Psoas muscle (tissue), 8 donors: Measurements from ENCODE around the gene DIO3. TPM values are rescaled to one million over a fixed set of nuclear protein-coding genes. Genes with fewer than 3 reads are reported as not detected.

ENCODE experiments used
- ATAC-seq, 4 donors: fragments of 200-7000 bp; cut with Tn5 transposase; one replicate each; pipeline ENCODE4 v1.9.1; 2020; ENCODE audit warnings: moderate library complexity in 3 of 4, mild to moderate bottlenecking in 2 of 4
- DNase-seq, 2 donors: peaks; one replicate each; pipeline ENCODE4 v3.0.0-alpha.2; 2020
- H3K27ac ChIP-seq: fragments of 200-600 bp; one replicate; pipeline ENCODE4 v1.8.0; 2022
- H3K27me3 ChIP-seq, 3 donors: fragments of 200-600 bp in 1 of 3; one replicate each; pipeline versions ENCODE4 v1.6.1 to v1.8.0; 2013 to 2022; ENCODE audit warnings: low read length in 2 of 3, mild to moderate bottlenecking in 2 of 3, moderate library complexity in 1 of 3; ENCODE audit not compliant: insufficient read depth in 3 of 3
- H3K36me3 ChIP-seq, 2 donors: fragments of 200-600 bp in 1 of 2; one replicate each; pipeline versions ENCODE4 v1.6.1 to v1.8.0; 2013 to 2022; ENCODE audit warnings: low read depth in 1 of 2, mild to moderate bottlenecking in 1 of 2, moderate library complexity in 1 of 2; ENCODE audit not compliant: insufficient read depth in 1 of 2
- H3K4me1 ChIP-seq: fragments of 200-600 bp; one replicate; pipeline ENCODE4 v1.8.0; 2022
- H3K4me3 ChIP-seq: fragments of 200-600 bp; one replicate; pipeline ENCODE4 v1.8.0; 2022; ENCODE audit warnings: mild to moderate bottlenecking
- H3K9me3 ChIP-seq: fragments of 200-600 bp; one replicate; pipeline ENCODE4 v1.8.0; 2022
- CTCF ChIP-seq: fragments of 200-600 bp; IDR thresholded peaks from one replicate; pipeline ENCODE4 v1.8.0; 2022; ENCODE audit warnings: antibody characterized with exemption
- WGBS, 3 donors: extraction: QIAGEN DNeasy Blood & Tissue Kit; methylation state at CpG; one replicate each; pipeline versions ENCODE4 v1.1.6 to v1.1.7; 2013; 5-methylcytosine and 5-hydroxymethylcytosine counted together
- intact Hi-C, 2 donors: fragments of 100-400 bp; cut with DNase I; formaldehyde crosslinking; loops; one replicate each; pipeline versions ENCODE4 v1.11.0 to v1.14.2; 2022
- polyA plus RNA-seq, 3 donors: library from polyadenylated mRNA; stranded (reverse); fragments of 200-250 nt; gene quantifications; one replicate each; pipeline ENCODE4 v1.2.3, GENCODE V29; 2013
- total RNA-seq, 4 donors: library from RNA; stranded (reverse); fragmentation: NEBNext Ultra II Directional in 2 of 4; extraction: Animal tissue kit (Norgen Biotek cat#: 25700) in 2 of 4; gene quantifications; one replicate each; pipeline versions ENCODE4 v1.2.1 to v1.2.4, GENCODE V29; 2021 to 2023
- donor health status: healthy with polysubstance abuse.
- donor health status: DM: no; HTN: no; CAD: no; lungs with moderate emphysema.
- donor health status: Bipolar disorder and iron deficiency.
- donor health status: healthy.
- donor health status: DM: yes; HTN: yes; CAD: no.
- donor health status: DM: no; HTN: no; CAD: no.
- donor health status: DM: no; HTN: no; CAD: no.
- donor health status: DM: yes; HTN: yes; CAD: no.

Gene DIO3
- total and polyA plus RNA-seq, 7 donors, result 0.30 to 1.3 (median 0.84) TPM

GRCh38 chr14:101562659-101563351 lies 1.5 kb downstream of the DIO3 start:
- WGBS, 3 donors, result 5 to 9% (median 5%) methylated on average over 23 of the region's 23 CpGs
- no peaks in the 10 kb centered on the region for H3K4me1 ChIP-seq
- intact Hi-C loops, result no loop called here
- TF ChIP-seq CTCF, result no peak
- ATAC-seq, result no peak
- H3K27ac ChIP-seq, result no peak overlapping the region
- peaks cover 0 to 86% (median 37%) of the 10 kb centered on the region in 3 donors for H3K27me3 ChIP-seq
- peak; percentile 2 to 33 for DNase-seq
- H3K9me3 ChIP-seq, result peaks cover 8% of the 10 kb centered on the region
- no peak overlapping the region for H3K4me3 ChIP-seq
- H3K36me3 ChIP-seq, result no peaks in the 10 kb centered on the region

DNA sequence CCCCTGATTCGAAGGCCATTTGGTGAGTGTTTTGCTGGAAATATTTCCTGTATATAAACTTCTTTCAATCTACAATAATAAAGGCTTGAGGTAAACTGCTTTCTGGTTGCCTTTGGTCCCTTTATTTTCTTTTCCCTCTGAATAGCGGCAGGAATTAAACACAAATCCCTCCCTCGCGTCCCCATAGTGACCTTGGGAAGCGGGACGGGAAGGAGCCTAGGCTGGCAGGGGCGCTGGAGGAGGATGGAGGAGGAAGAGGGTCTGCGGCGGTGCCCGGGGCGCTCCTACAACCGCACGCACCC lies 2.0 kb downstream of the DIO3 start:
- peaks cover 8% of the 10 kb centered on the region for H3K9me3 ChIP-seq
- intact Hi-C loops, result no loop called here
- 2 to 3% (median 3%) methylated on average over 13 of the region's 13 CpGs for WGBS, 3 donors
- no peak overlapping the region for H3K27ac ChIP-seq
- H3K36me3 ChIP-seq, result no peaks in the 10 kb centered on the region
- ATAC-seq (no peak), DNase-seq (no peak)
- H3K4me1 ChIP-seq, result no peaks in the 10 kb centered on the region
- no peak for TF ChIP-seq CTCF
- peaks cover 0 to 85% (median 37%) of the 10 kb centered on the region in 3 donors for H3K27me3 ChIP-seq
- H3K4me3 ChIP-seq, result no peak overlapping the region

GRCh38 chr14:101563654-101564443 lies 2.6 kb downstream of the DIO3 start:
- peaks cover 8% of the 10 kb centered on the region for H3K9me3 ChIP-seq
- whole genome bisulfite sequencing, 3 donors, result 1 to 2% (median 2%) methylated on average over 46 to 54 of the region's 54 CpGs
- intact Hi-C loops, result no loop called here
- ATAC-seq, result no peak
- no peak for TF ChIP-seq CTCF
- no peaks in the 10 kb centered on the region for H3K4me1 ChIP-seq
- peak; percentile 7 to 48 for DNase-seq
- no peak overlapping the region for H3K4me3 ChIP-seq
- H3K36me3 ChIP-seq, result no peaks in the 10 kb centered on the region
- no peak overlapping the region for H3K27ac ChIP-seq
- peaks cover 0 to 82% (median 35%) of the 10 kb centered on the region in 3 donors for H3K27me3 ChIP-seq

- peak overlapping the region; percentile 38 for H3K4me3 ChIP-seq
- no peaks in the 10 kb centered on the region for H3K36me3 ChIP-seq
- H3K27me3 ChIP-seq, result peaks cover 0 to 81% (median 32%) of the 10 kb centered on the region in 3 donors
- H3K9me3 ChIP-seq, result peaks cover 8% of the 10 kb centered on the region
- no peaks in the 10 kb centered on the region for H3K4me1 ChIP-seq
- H3K27ac ChIP-seq, result no peak overlapping the region
- WGBS, 3 donors, result 1 to 2% (median 1%) methylated on average over 18 to 21 of the region's 21 CpGs
- DNase-seq (peak; percentile 2 to 6), ATAC-seq (no peak)
- no peak for TF ChIP-seq CTCF
- intact Hi-C loops, result no loop called here
Observed at GRCh38 chr14:101564444-101564776, 3.1 kb downstream of the DIO3 start.
